Smooth muscle cell (in vitro differentiated cells): ENCODE results near the gene WDR83. TPM values are rescaled to one million over a fixed set of nuclear protein-coding genes. Genes with fewer than 3 reads are reported as not detected.
"Not testable (repeated sequence)": the region's sequence is repeated elsewhere in the genome, so short reads cannot be mapped to it uniquely, and the experiment has no call there.

Experiments
- DNase-seq: peaks from one replicate; lab custom pipeline; 2025; ENCODE audit not compliant: unreplicated experiment; lab: John Stamatoyannopoulos, UW
- H2AFZ ChIP-seq: fragments of 200-600 bp; sonication (generic); 2 replicates; pipeline ENCODE4 v1.6.0; 2016; ENCODE audit warnings: antibody characterized with exemption, low read depth, mild to moderate bottlenecking
- H3F3A ChIP-seq: fragments of 200-600 bp; sonication (generic); 2 replicates; pipeline ENCODE4 v1.6.0; 2017; ENCODE audit warnings: antibody characterized with exemption, low read depth
- H3K27ac ChIP-seq: fragments of 200-600 bp; sonication (generic); 2 replicates; pipeline ENCODE4 v1.5.1; 2016; ENCODE audit warnings: low read depth, mild to moderate bottlenecking
- H3K27me3 ChIP-seq: fragments of 200-600 bp; sonication (generic); 2 replicates; pipeline ENCODE4 v1.6.1; 2016; ENCODE audit warnings: low read depth, mild to moderate bottlenecking
- H3K36me3 ChIP-seq: fragments of 200-600 bp; sonication (generic); 2 replicates; pipeline ENCODE4 v1.5.1; 2016; ENCODE audit warnings: low read depth
- H3K4me1 ChIP-seq: fragments of 200-600 bp; sonication (generic); 2 replicates; pipeline ENCODE4 v1.5.1; 2016; ENCODE audit warnings: low read depth
- H3K4me2 ChIP-seq: fragments of 200-600 bp; sonication (generic); 2 replicates; pipeline ENCODE4 v1.6.0; 2016; ENCODE audit warnings: mild to moderate bottlenecking
- H3K4me3 ChIP-seq: fragments of 200-600 bp; sonication (generic); 2 replicates; pipeline ENCODE4 v1.5.1; 2016; ENCODE audit warnings: mild to moderate bottlenecking
- H3K79me2 ChIP-seq: fragments of 200-600 bp; sonication (generic); 2 replicates; pipeline ENCODE4 v1.6.0; 2016; ENCODE audit warnings: low read depth, mild to moderate bottlenecking
- H3K9ac ChIP-seq: fragments of 200-600 bp; sonication (generic); 2 replicates; pipeline ENCODE4 v1.6.0; 2016; ENCODE audit warnings: low read depth
- H3K9me3 ChIP-seq: fragments of 200-600 bp; sonication (generic); replicated peaks from 2 replicates; pipeline ENCODE4 v1.5.1; 2016; ENCODE audit warnings: low read depth
- H4K20me1 ChIP-seq: fragments of 200-600 bp; sonication (generic); 2 replicates; pipeline ENCODE4 v1.6.0; 2016; ENCODE audit warnings: low read depth
- CTCF ChIP-seq: fragments of 200-600 bp; sonication (generic); IDR thresholded peaks from 2 replicates; pipeline ENCODE4 v1.5.1; 2017; ENCODE audit warnings: borderline replicate concordance, mild to moderate bottlenecking, antibody characterized with exemption; ENCODE audit not compliant: insufficient read depth, poor library complexity, severe bottlenecking
- WGBS: methylation state at CpG from one replicate; pipeline ENCODE4 v1.1.7; 2016; ENCODE audit warnings: low lambda C conversion rate; 5-methylcytosine and 5-hydroxymethylcytosine counted together
- polyA plus RNA-seq: library from polyadenylated mRNA; unstranded; fragments of >200 nt; fragmentation: Nextera tagmentation; extraction: Ambion mirVana; gene quantifications from 2 replicates; pipeline ENCODE4 v1.2.1, GENCODE V29; 2016
- total RNA-seq: library from RNA; depleted of rRNA; stranded (reverse); fragments of >200 nt; gene quantifications from 2 replicates; pipeline ENCODE4 v1.2.3, GENCODE V29; 2014

WDR83 gene
- total and polyA plus RNA-seq, 2 experiments from 2014 or later = 12.4 to 21.6 TPM

GRCh38 chr19:12695997-12696365 lies 29.4 kb downstream of the WDR83 start:
- peaks cover 6% of the 10 kb centered on the region for H3F3A ChIP-seq
- TF ChIP-seq CTCF = no peak
- H3K36me3 ChIP-seq = no peaks in the 10 kb centered on the region
- H3K4me2 ChIP-seq = peak overlapping the region; percentile 95
- peak overlapping the region; percentile 92 for H3K9ac ChIP-seq
- WGBS = 11% methylated on average over 31 of the region's 36 CpGs
- H3K4me1 ChIP-seq = peaks cover 6% of the 10 kb centered on the region
- H3K9me3 ChIP-seq = no peaks in the 10 kb centered on the region
- H3K27ac ChIP-seq = peak overlapping the region; percentile 94
- peak overlapping the region; percentile 98 for H2AFZ ChIP-seq
- H3K4me3 ChIP-seq = peak overlapping the region; percentile 90
- no peaks in the 10 kb centered on the region for H4K20me1 ChIP-seq
- no peak for DNase-seq
- H3K27me3 ChIP-seq = no peaks in the 10 kb centered on the region
- no peaks in the 10 kb centered on the region for H3K79me2 ChIP-seq

GRCh38 chr19:12696366-12697335 lies 30.0 kb downstream of the WDR83 start, which contains the start of gene FBXW9:
TSS of gene FBXW9 (minus strand) at chr19:12696631. CDS start at chr19:12696581, 50 bp downstream.
- Histone ChIP-seq H4K20me1 (no peaks in the 10 kb centered on the region), H2AFZ (peak within 1 kb of the TSS; percentile 98), H3K4me2 (peak within 1 kb of the TSS; percentile 95), H3K9ac (peak within 1 kb of the TSS; percentile 92), H3F3A (peaks cover 6% of the 10 kb centered on the region), H3K27me3 (no peaks in the 10 kb centered on the region), H3K9me3 (no peaks in the 10 kb centered on the region), H3K4me3 (peak within 1 kb of the TSS; percentile 90), H3K27ac (peak within 1 kb of the TSS; percentile 94), H3K4me1 (peaks cover 6% of the 10 kb centered on the region), H3K36me3 (no peaks in the 10 kb centered on the region), H3K79me2 (no peaks in the 10 kb centered on the region)
- TF ChIP-seq CTCF = no peak
- 9% methylated on average over 58 of the region's 59 CpGs for WGBS
- peak; percentile 76 for DNase-seq

- not testable (repeated sequence) for H3K4me2 ChIP-seq
Observed at GRCh38 chr19:12697425-12697824, 30.8 kb downstream of the WDR83 start.

GRCh38 chr19:12698138-12698537 lies 31.5 kb downstream of the WDR83 start:
- H3K27me3 ChIP-seq = no peaks in the 10 kb centered on the region

More at GRCh38 chr19:12697425-12697824, 30.8 kb downstream of the WDR83 start:
- H3K9me3 ChIP-seq, H2AFZ ChIP-seq, H3K79me2 ChIP-seq, H3K27ac ChIP-seq, H3K9ac ChIP-seq, H4K20me1 ChIP-seq, H3K27me3 ChIP-seq, H3K36me3 ChIP-seq, H3K4me1 ChIP-seq, H3K4me3 ChIP-seq, H3F3A ChIP-seq, DNase-seq: not testable (repeated sequence)
- WGBS = 98% methylated on average over 22 of the region's 22 CpGs

More at GRCh38 chr19:12698138-12698537, 31.5 kb downstream of the WDR83 start:
- Histone ChIP-seq H3K4me1 (peaks cover 6% of the 10 kb centered on the region), H3K36me3 (no peaks in the 10 kb centered on the region), H3K9me3 (no peaks in the 10 kb centered on the region), H3K27ac (no peak overlapping the region), H3K79me2 (no peaks in the 10 kb centered on the region), H3F3A (peaks cover 6% of the 10 kb centered on the region), H4K20me1 (no peaks in the 10 kb centered on the region), H3K4me3 (no peak overlapping the region), H3K9ac (no peak overlapping the region), H3K4me2 (no peak overlapping the region), H2AFZ (no peak overlapping the region)
- no peak for DNase-seq
- no peak for TF ChIP-seq CTCF
- WGBS = 97% methylated on average over 6 of the region's 6 CpGs
